ENCODE results near the gene PTBP1.

DNA sequence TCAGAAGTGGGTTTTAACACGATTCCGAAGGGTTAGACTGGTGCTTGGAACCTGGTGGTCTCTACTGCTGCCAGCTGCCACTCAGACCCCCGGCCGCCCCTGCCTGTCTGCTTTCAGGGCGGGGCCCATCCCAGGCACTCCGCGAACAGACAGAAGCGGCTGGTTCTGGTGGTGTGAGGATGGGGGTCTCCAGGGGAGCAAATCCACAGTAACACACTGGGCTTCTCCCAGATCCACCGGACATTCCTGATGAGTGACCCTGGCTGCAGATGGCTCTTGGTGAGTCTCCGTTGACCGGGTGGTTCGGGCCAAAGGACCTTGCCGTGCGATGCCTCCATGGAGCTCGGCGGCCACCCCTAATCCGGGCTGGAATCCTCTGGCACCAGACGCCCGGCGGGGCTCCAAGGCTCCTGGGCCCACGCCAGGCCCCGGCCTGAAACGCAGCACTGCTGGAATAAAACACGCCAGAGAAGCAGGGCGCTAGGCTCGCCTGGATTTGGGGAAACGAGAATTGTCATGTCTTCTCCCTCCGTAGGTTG is 2.1 kb upstream of the PTBP1 start:
- TF ChIP-seq, protein P1, sequence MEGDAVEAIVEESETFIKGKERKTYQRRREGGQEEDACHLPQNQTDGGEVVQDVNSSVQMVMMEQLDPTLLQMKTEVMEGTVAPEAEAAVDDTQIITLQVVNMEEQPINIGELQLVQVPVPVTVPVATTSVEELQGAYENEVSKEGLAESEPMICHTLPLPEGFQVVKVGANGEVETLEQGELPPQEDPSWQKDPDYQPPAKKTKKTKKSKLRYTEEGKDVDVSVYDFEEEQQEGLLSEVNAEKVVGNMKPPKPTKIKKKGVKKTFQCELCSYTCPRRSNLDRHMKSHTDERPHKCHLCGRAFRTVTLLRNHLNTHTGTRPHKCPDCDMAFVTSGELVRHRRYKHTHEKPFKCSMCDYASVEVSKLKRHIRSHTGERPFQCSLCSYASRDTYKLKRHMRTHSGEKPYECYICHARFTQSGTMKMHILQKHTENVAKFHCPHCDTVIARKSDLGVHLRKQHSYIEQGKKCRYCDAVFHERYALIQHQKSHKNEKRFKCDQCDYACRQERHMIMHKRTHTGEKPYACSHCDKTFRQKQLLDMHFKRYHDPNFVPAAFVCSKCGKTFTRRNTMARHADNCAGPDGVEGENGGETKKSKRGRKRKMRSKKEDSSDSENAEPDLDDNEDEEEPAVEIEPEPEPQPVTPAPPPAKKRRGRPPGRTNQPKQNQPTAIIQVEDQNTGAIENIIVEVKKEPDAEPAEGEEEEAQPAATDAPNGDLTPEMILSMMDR (IDR thresholded peaks at IDR 0.05; ENCODE audit: low read depth, low read length): no peak
- TF ChIP-seq POLR2A (IDR thresholded peaks at IDR 0.05; ENCODE audit: extremely low read depth, insufficient read length) (no peak), MYC (IDR thresholded peaks at IDR 0.05; ENCODE audit: low read depth, low read length) (no peak)
- TF ChIP-seq, protein P2, sequence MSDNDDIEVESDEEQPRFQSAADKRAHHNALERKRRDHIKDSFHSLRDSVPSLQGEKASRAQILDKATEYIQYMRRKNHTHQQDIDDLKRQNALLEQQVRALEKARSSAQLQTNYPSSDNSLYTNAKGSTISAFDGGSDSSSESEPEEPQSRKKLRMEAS (IDR thresholded peaks at IDR 0.05; ENCODE audit: low read depth, low read length): no peak
